Measurements from ENCODE around the gene FHOD3.

Gene FHOD3

GRCh38 chr18:36629836-36630235 is 332.3 kb downstream of the FHOD3 start:
- Histone ChIP-seq H3K4me3 (ENCODE audit: low read depth, low read length) (no peak overlapping the region), H3K9me3 (ENCODE audit: control insufficient read depth, insufficient read depth, low read depth, low read length) (no peaks in the 10 kb centered on the region), H3K36me3 (ENCODE audit: control insufficient read depth in 2 of 2, insufficient read depth in 1 of 2, low read length in 2 of 2) (peaks cover 0 to 3% of the 10 kb centered on the region in 2 experiments; a peak in 1 of 3 replicates), H3K4me1 (ENCODE audit: control insufficient read depth, insufficient read depth, low read length) (no peaks in the 10 kb centered on the region), H3K27ac (ENCODE audit: extremely low read depth, low read depth, low read length) (no peak overlapping the region)
- ChIA-PET POLR2A (no interaction called here), CTCF (no interaction called here)
- TF ChIP-seq ZXDB (tag by site-specific recombination; IDR thresholded peaks at IDR 0.05) (no peak), ZNF704 (tag by site-specific recombination; IDR thresholded peaks at IDR 0.05) (no peak), ZFP41 (tag by site-specific recombination; IDR thresholded peaks at IDR 0.05; ENCODE audit: borderline replicate concordance) (no peak), MEIS1 (CRISPR knock-in tag; IDR thresholded peaks at IDR 0.05; ENCODE audit: borderline replicate concordance) (no peak)
- TF ChIP-seq, protein P1, sequence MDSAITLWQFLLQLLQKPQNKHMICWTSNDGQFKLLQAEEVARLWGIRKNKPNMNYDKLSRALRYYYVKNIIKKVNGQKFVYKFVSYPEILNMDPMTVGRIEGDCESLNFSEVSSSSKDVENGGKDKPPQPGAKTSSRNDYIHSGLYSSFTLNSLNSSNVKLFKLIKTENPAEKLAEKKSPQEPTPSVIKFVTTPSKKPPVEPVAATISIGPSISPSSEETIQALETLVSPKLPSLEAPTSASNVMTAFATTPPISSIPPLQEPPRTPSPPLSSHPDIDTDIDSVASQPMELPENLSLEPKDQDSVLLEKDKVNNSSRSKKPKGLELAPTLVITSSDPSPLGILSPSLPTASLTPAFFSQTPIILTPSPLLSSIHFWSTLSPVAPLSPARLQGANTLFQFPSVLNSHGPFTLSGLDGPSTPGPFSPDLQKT (IDR thresholded peaks at IDR 0.05; ENCODE audit: borderline replicate concordance, low read depth, low read length): no peak

DNA sequence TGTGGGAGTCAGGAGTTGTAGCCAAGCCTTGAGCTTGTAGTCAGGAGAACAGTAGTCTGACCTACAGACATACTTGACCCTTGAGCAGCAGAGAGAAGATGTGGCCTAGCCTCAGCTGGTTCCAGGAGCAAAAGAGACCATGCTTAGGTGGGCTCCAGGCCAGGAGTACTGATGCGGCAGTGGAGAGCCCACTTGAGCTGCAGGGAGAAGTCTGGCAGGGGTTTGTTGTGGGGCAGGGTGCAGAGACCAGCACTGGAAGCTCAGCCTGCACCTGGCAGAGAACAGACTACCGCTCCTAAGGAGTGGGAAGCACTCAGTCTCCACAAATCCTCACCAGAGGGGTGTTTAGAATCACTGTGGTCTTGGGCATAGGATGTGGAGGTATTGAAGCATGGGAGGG is 333.4 kb downstream of the FHOD3 start:
- peaks cover 0 to 3% of the 10 kb centered on the region in 2 experiments; a peak in 1 of 3 replicates for H3K36me3 ChIP-seq (ENCODE audit: control insufficient read depth in 2 of 2, insufficient read depth in 1 of 2, low read length in 2 of 2)
- no peak overlapping the region for H3K4me3 ChIP-seq (ENCODE audit: low read depth, low read length)
- H3K9me3 ChIP-seq (ENCODE audit: control insufficient read depth, insufficient read depth, low read depth, low read length): no peaks in the 10 kb centered on the region
- no peak overlapping the region for H3K27ac ChIP-seq (ENCODE audit: extremely low read depth, low read depth, low read length)
- H3K4me1 ChIP-seq (ENCODE audit: control insufficient read depth, insufficient read depth, low read length): no peaks in the 10 kb centered on the region
- TF ChIP-seq ZXDB (tag by site-specific recombination; IDR thresholded peaks at IDR 0.05) (no peak), ZNF433 (tag by site-specific recombination; IDR thresholded peaks at IDR 0.05; ENCODE audit: low read depth) (no peak), ZNF670 (tag by site-specific recombination; IDR thresholded peaks at IDR 0.05; ENCODE audit: low read depth) (no peak), ZBTB6 (tag by site-specific recombination; IDR thresholded peaks at IDR 0.05) (no peak), ZNF239 (tag by site-specific recombination; IDR thresholded peaks at IDR 0.05) (no peak), GLIS1 (tag by site-specific recombination; IDR thresholded peaks at IDR 0.05) (no peak), ZSCAN4 (tag by site-specific recombination; IDR thresholded peaks at IDR 0.05) (no peak), GLI4 (tag by site-specific recombination; IDR thresholded peaks at IDR 0.05) (no peak), ZNF404 (tag by site-specific recombination; IDR thresholded peaks at IDR 0.05) (no peak), ZNF157 (tag by site-specific recombination; IDR thresholded peaks at IDR 0.05) (no peak)
- ChIA-PET CTCF (no interaction called here), POLR2A (no interaction called here)

DNA sequence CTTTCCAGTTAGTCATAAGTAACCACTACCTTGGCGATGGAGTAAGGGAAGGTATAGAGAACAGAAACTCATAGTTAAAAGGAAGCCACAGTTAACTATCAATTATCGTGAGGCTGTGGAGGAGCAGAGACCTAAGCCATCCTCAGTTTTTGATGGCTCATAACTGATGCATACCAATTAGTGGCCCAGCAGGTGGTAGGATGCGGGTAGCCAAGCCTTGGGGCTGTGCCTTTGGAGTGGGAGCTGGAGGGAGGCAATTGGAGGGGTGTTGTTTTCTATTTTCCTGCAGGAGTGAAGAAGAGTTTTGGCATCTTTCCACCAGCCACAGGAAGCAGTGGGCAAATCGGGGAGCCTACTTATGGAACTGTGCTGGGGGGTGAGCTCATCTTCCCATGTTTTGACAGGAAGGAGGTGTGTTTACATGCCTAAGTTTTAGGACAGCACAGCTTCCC is 336.5 kb downstream of the FHOD3 start:
- Histone ChIP-seq H3K9me3 (ENCODE audit: control insufficient read depth, insufficient read depth, low read depth, low read length) (no peaks in the 10 kb centered on the region), H3K27ac (ENCODE audit: extremely low read depth, low read depth, low read length) (no peak overlapping the region), H3K4me3 (ENCODE audit: low read depth, low read length) (no peak overlapping the region), H3K36me3 (ENCODE audit: control insufficient read depth in 2 of 2, insufficient read depth in 1 of 2, low read length in 2 of 2) (no peaks in the 10 kb centered on the region), H3K4me1 (ENCODE audit: control insufficient read depth, insufficient read depth, low read length) (no peaks in the 10 kb centered on the region)
- CTCF ChIA-PET: no interaction called here
- TF ChIP-seq KLF8 (tag by site-specific recombination; IDR thresholded peaks at IDR 0.05) (no peak), ZNF211 (tag by site-specific recombination; IDR thresholded peaks at IDR 0.05; ENCODE audit: low read depth) (no peak), ZNF174 (tag by site-specific recombination; IDR thresholded peaks at IDR 0.05) (no peak), ZNF747 (tag by site-specific recombination; IDR thresholded peaks at IDR 0.05) (no peak), ZNF610 (tag by site-specific recombination; IDR thresholded peaks at IDR 0.05; ENCODE audit: borderline replicate concordance) (no peak), ZNF266 (tag by site-specific recombination; IDR thresholded peaks at IDR 0.05; ENCODE audit: low read depth) (no peak), ZNF398 (tag by site-specific recombination; IDR thresholded peaks at IDR 0.05) (peak; percentile 37; the same call in 1 of the 2 replicates), ZNF426 (tag by site-specific recombination; IDR thresholded peaks at IDR 0.05) (no peak), ZBTB20 (tag by site-specific recombination; IDR thresholded peaks at IDR 0.05) (no peak), SCRT1 (tag by site-specific recombination; IDR thresholded peaks at IDR 0.05; ENCODE audit: borderline replicate concordance) (no peak), ZNF473 (tag by site-specific recombination; IDR thresholded peaks at IDR 0.05) (no peak), SP7 (tag by site-specific recombination; IDR thresholded peaks at IDR 0.05) (peak; percentile 95), YY1 (tag by site-specific recombination; IDR thresholded peaks at IDR 0.05) (no peak)
- POLR2A ChIA-PET: no interaction called here
